Naive thymus-derived CD8-positive, alpha-beta T cell (primary cell): ENCODE results near the gene CRHR1. TPM values are rescaled to one million over a fixed set of nuclear protein-coding genes. Genes with fewer than 3 reads are reported as not detected.
A peak's percentile ranks its signal among the peaks of the same experiment; 100 is the strongest.

Source experiments
- ATAC-seq, 2 donors: fragments of 150-1000 bp; cut with Tn5 transposase in 1 of 2; sonication (Bioruptor Pico), chemical (Tn5 transposase) in 1 of 2; 1 replicate in 1 of 2; 2 replicates in 1 of 2; pipeline ENCODE4 v1.10.0; 2021; ENCODE audit warnings: mild to moderate bottlenecking in 2 of 2, moderate library complexity in 2 of 2
- POLR2A ChIA-PET: fragments of 350-600 bp; sonication (Branson Sonifier 250); formaldehyde crosslinking; loops from one replicate; lab custom pipeline; 2021; ENCODE audit warnings: antibody characterized with exemption; lab: Charles Lee
- DNase-seq, 10 donors: peaks; one replicate each; pipeline versions ENCODE4 v3.0.0 to v3.0.0-alpha.2; 2020 to 2022
- H3K27ac Mint-ChIP-seq, 10 donors: one replicate each; pipeline ENCODE4 v1.8.0; 2020 to 2022; ENCODE audit warnings: mild to moderate bottlenecking in 10 of 10, mixed read lengths in 10 of 10, moderate library complexity in 4 of 10, inconsistent platforms in 1 of 10
- H3K27me3 Mint-ChIP-seq, 5 donors: one replicate each; pipeline ENCODE4 v1.8.0; 2021 to 2022; ENCODE audit warnings: mixed read lengths in 5 of 5
- H3K36me3 Mint-ChIP-seq, 3 donors: one replicate each; pipeline ENCODE4 v1.8.0; 2020 to 2022; ENCODE audit warnings: mixed read lengths in 3 of 3, mild to moderate bottlenecking in 2 of 3, inconsistent platforms in 1 of 3
- H3K4me1 Mint-ChIP-seq, 4 donors: one replicate each; pipeline ENCODE4 v1.8.0; 2021 to 2022; ENCODE audit warnings: mixed read lengths in 4 of 4
- H3K4me3 Mint-ChIP-seq, 10 donors: one replicate each; pipeline ENCODE4 v1.8.0; 2020 to 2022; ENCODE audit warnings: mild to moderate bottlenecking in 10 of 10, mixed read lengths in 10 of 10, moderate library complexity in 6 of 10, inconsistent platforms in 1 of 10
- H3K9me3 Mint-ChIP-seq, 9 donors: one replicate each; pipeline ENCODE4 v1.8.0; 2020 to 2022; ENCODE audit warnings: mixed read lengths in 9 of 9, mild to moderate bottlenecking in 3 of 9, inconsistent platforms in 1 of 9, moderate library complexity in 1 of 9
- polyA plus RNA-seq, 3 donors: library from polyadenylated mRNA; unstranded; fragments of 300-500 nt; fragmentation: Illumina TruSeq; gene quantifications; one replicate each; pipeline ENCODE4 v1.2.3, GENCODE V29; 2021
- total RNA-seq, 8 experiments: library from RNA in 2 of 8; stranded (reverse) in 2 of 8; gene quantifications; one replicate each; pipeline ENCODE4 v1.2.3 and lab custom pipeline; 2021 to 2026

The CRHR1 gene
- total and polyA plus RNA-seq, 5 experiments from 2014 or later = not detected

GRCh38 chr17:45784741-45785479, 790 bp downstream of the CRHR1 start:
- ATAC-seq (peak; percentile 67 to 82), DNase-seq (peak in 7 of 10 donors; percentile 11 to 29 (median 19))
- Mint-ChIP-seq H3K4me3 (peak overlapping the region; percentile 59 to 86 (median 74)), H3K36me3 (no peaks in the 10 kb centered on the region), H3K9me3 (no peaks in the 10 kb centered on the region), H3K27me3 (peaks cover 27 to 79% (median 63%) of the 10 kb centered on the region in 5 donors), H3K27ac (no peak overlapping the region), H3K4me1 (peaks cover 2 to 9% (median 5%) of the 10 kb centered on the region in 4 donors)
- POLR2A ChIA-PET = no interaction called here

GRCh38 chr17:45785480-45786193, 1.5 kb downstream of the CRHR1 start:
- ATAC-seq (no peak), DNase-seq (no peak)
- Mint-ChIP-seq H3K4me1 (peaks cover 2 to 9% (median 5%) of the 10 kb centered on the region in 4 donors), H3K27ac (no peak overlapping the region), H3K9me3 (no peaks in the 10 kb centered on the region), H3K4me3 (peak overlapping the region; percentile 30 to 86 (median 58)), H3K36me3 (no peaks in the 10 kb centered on the region), H3K27me3 (peaks cover 25 to 79% (median 62%) of the 10 kb centered on the region in 5 donors)
- POLR2A ChIA-PET = no interaction called here

- POLR2A ChIA-PET = no interaction called here
- peak overlapping the region in 7 of 10 donors; percentile 26 to 74 (median 55) for H3K4me3 Mint-ChIP-seq
Observed at GRCh38 chr17:45786349-45786748, 2.2 kb downstream of the CRHR1 start.

GRCh38 chr17:45787044-45787443, 2.9 kb downstream of the CRHR1 start:
- peaks cover 17 to 79% (median 53%) of the 10 kb centered on the region in 5 donors for H3K27me3 Mint-ChIP-seq
- H3K27ac Mint-ChIP-seq = no peak overlapping the region
- no peaks in the 10 kb centered on the region for H3K9me3 Mint-ChIP-seq
- peaks cover 4 to 9% (median 5%) of the 10 kb centered on the region in 4 donors for H3K4me1 Mint-ChIP-seq
- H3K4me3 Mint-ChIP-seq = peak overlapping the region in 3 of 10 donors; percentile 4 to 31 (median 18)
- H3K36me3 Mint-ChIP-seq = no peaks in the 10 kb centered on the region
- POLR2A ChIA-PET = interaction anchor here (0.6 kb wide), 1 partner anchor 862 kb away, joined by 3 read pairs; no protein-coding TSS in a partner anchor
- ATAC-seq (no peak), DNase-seq (no peak)

More at GRCh38 chr17:45786349-45786748, 2.2 kb downstream of the CRHR1 start:
- no peak for DNase-seq
- H3K36me3 Mint-ChIP-seq = no peaks in the 10 kb centered on the region
- ATAC-seq = no peak
- peaks cover 22 to 79% (median 56%) of the 10 kb centered on the region in 5 donors for H3K27me3 Mint-ChIP-seq
- H3K9me3 Mint-ChIP-seq = no peaks in the 10 kb centered on the region
- peaks cover 2 to 9% (median 5%) of the 10 kb centered on the region in 4 donors for H3K4me1 Mint-ChIP-seq
- no peak overlapping the region for H3K27ac Mint-ChIP-seq

- Mint-ChIP-seq H3K9me3 (no peaks in the 10 kb centered on the region), H3K36me3 (no peaks in the 10 kb centered on the region), H3K4me1 (peaks cover 4 to 9% (median 5%) of the 10 kb centered on the region in 4 donors), H3K27ac (no peak overlapping the region), H3K4me3 (no peak overlapping the region), H3K27me3 (peaks cover 20 to 79% (median 55%) of the 10 kb centered on the region in 5 donors)
- ATAC-seq (no peak), DNase-seq (no peak)
- POLR2A ChIA-PET = no interaction called here
Observed at GRCh38 chr17:45787656-45788055, 3.5 kb downstream of the CRHR1 start.

- ATAC-seq (no peak), DNase-seq (no peak)
- H3K27me3 Mint-ChIP-seq = peaks cover 20 to 79% (median 54%) of the 10 kb centered on the region in 5 donors
- H3K4me1 Mint-ChIP-seq = peaks cover 4 to 9% (median 5%) of the 10 kb centered on the region in 4 donors
- H3K36me3 Mint-ChIP-seq = no peaks in the 10 kb centered on the region
- peak overlapping the region in 1 of 10 donors; percentile 35 for H3K27ac Mint-ChIP-seq
- no peak overlapping the region for H3K4me3 Mint-ChIP-seq
- POLR2A ChIA-PET = no interaction called here
- no peaks in the 10 kb centered on the region for H3K9me3 Mint-ChIP-seq
Observed at GRCh38 chr17:45788057-45788456, 3.9 kb downstream of the CRHR1 start.

- DNase-seq (no peak), ATAC-seq (no peak)
- Mint-ChIP-seq H3K27me3 (peaks cover 18 to 77% (median 52%) of the 10 kb centered on the region in 5 donors), H3K36me3 (no peaks in the 10 kb centered on the region), H3K4me3 (no peak overlapping the region), H3K4me1 (peaks cover 0 to 5% (median 3%) of the 10 kb centered on the region in 4 donors), H3K9me3 (no peaks in the 10 kb centered on the region), H3K27ac (no peak overlapping the region)
- POLR2A ChIA-PET = no interaction called here
Observed at GRCh38 chr17:45789874-45790273, 5.8 kb downstream of the CRHR1 start.

- Mint-ChIP-seq H3K27ac (no peak overlapping the region), H3K36me3 (no peaks in the 10 kb centered on the region), H3K4me1 (peaks cover 0 to 5% (median 3%) of the 10 kb centered on the region in 4 donors), H3K27me3 (peaks cover 18 to 74% (median 52%) of the 10 kb centered on the region in 5 donors), H3K4me3 (no peak overlapping the region), H3K9me3 (no peaks in the 10 kb centered on the region)
- POLR2A ChIA-PET = no interaction called here
- ATAC-seq = no peak
- DNase-seq = no peak
Observed at GRCh38 chr17:45790296-45790922, 6.3 kb downstream of the CRHR1 start.

- H3K4me3 Mint-ChIP-seq = no peak overlapping the region
- peaks cover 13 to 70% (median 50%) of the 10 kb centered on the region in 5 donors for H3K27me3 Mint-ChIP-seq
- H3K36me3 Mint-ChIP-seq = no peaks in the 10 kb centered on the region
- no peaks in the 10 kb centered on the region for H3K9me3 Mint-ChIP-seq
- no peak for DNase-seq
- POLR2A ChIA-PET = no interaction called here
- H3K4me1 Mint-ChIP-seq = peaks cover 0 to 4% (median 0%) of the 10 kb centered on the region in 4 donors
- ATAC-seq = no peak
- no peak overlapping the region for H3K27ac Mint-ChIP-seq
Observed at GRCh38 chr17:45791041-45791582, 7.0 kb downstream of the CRHR1 start.

GRCh38 chr17:45791935-45792334, 7.8 kb downstream of the CRHR1 start:
- Mint-ChIP-seq H3K4me3 (no peak overlapping the region), H3K27me3 (peaks cover 15 to 70% (median 52%) of the 10 kb centered on the region in 5 donors), H3K9me3 (no peaks in the 10 kb centered on the region), H3K4me1 (peaks cover 0 to 3% (median 0%) of the 10 kb centered on the region in 4 donors), H3K27ac (peak overlapping the region in 2 of 10 donors; percentile 26 to 48), H3K36me3 (no peaks in the 10 kb centered on the region)
- ATAC-seq (no peak), DNase-seq (no peak)
- POLR2A ChIA-PET = no interaction called here

- DNase-seq = no peak
- Mint-ChIP-seq H3K27me3 (peaks cover 16 to 70% (median 48%) of the 10 kb centered on the region in 5 donors), H3K4me1 (peaks cover 0 to 1% (median 0%) of the 10 kb centered on the region in 4 donors), H3K36me3 (no peaks in the 10 kb centered on the region), H3K27ac (peak overlapping the region in 1 of 10 donors; percentile 26), H3K4me3 (no peak overlapping the region), H3K9me3 (no peaks in the 10 kb centered on the region)
- no peak for ATAC-seq
- POLR2A ChIA-PET = no interaction called here
Observed at GRCh38 chr17:45792437-45792836, 8.3 kb downstream of the CRHR1 start.

GRCh38 chr17:45792995-45793755, 9.1 kb downstream of the CRHR1 start:
- ATAC-seq = no peak

More at GRCh38 chr17:45792995-45793755, 9.1 kb downstream of the CRHR1 start:
- DNase-seq = no peak
- POLR2A ChIA-PET = no interaction called here
- Mint-ChIP-seq H3K27ac (no peak overlapping the region), H3K36me3 (no peaks in the 10 kb centered on the region), H3K4me3 (no peak overlapping the region), H3K9me3 (no peaks in the 10 kb centered on the region), H3K27me3 (peaks cover 16 to 70% (median 47%) of the 10 kb centered on the region in 5 donors), H3K4me1 (peaks cover 0 to 1% (median 0%) of the 10 kb centered on the region in 4 donors)
